Body of pancreas (tissue), 4 donors: ENCODE results near the gene IL1R1.

Experiments used
- CTCF ChIP-seq, 7 experiments: fragments of 450-650 bp in 4 of 7; fragments of 200-600 bp in 3 of 7; sonication (generic) in 3 of 7; IDR thresholded peaks; one replicate each; pipeline ENCODE4 v1.5.1; 2016 to 2019; ENCODE audit warnings: antibody characterized with exemption in 7 of 7
- POLR2A ChIP-seq, 3 donors: fragments of 450-650 bp; IDR thresholded peaks; one replicate each; pipeline ENCODE4 v1.6.1; 2016; ENCODE audit warnings: antibody characterized with exemption in 3 of 3, mild to moderate bottlenecking in 2 of 3

- TF ChIP-seq POLR2A (IDR thresholded peaks at IDR 0.05) (no peak), CTCF (IDR thresholded peaks at IDR 0.05) (no peak)
Measured at GRCh38 chr2:102109016-102109415, 33.5 kb upstream of the IL1R1 start.
